Islet of Langerhans (tissue), 1 donor: ENCODE data around the gene RDX.

Experiments used
- FAIRE-seq: peaks from one replicate; lab custom pipeline; 2011; peaks lifted over from hg19 to GRCh38; lab: Jason Lieb, UNC

The RDX gene

DNA sequence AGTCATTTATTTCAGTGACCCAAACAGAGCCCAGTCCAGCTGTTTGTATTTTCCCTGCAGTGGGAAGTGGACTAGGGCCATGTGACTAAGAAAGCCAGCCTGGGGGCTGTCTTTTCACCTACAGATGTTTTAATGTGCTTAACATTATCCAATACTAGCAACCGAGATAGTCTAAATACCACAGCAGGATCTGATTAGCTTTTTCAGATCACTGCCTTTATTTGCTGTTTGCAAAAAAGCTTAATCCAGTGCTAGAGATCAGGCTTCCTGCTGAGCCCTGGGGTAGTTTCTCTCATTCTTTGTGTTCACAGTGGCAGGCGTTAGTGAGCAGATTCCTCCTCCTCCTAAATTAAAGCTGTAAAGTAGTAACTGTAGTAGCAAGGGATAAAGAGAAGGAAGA, 168.3 kb downstream of the RDX start:
- FAIRE-seq, result no peak

GRCh38 chr11:110126936-110127335, 169.5 kb downstream of the RDX start:
- FAIRE-seq, result no peak

- FAIRE-seq, result no peak
Observed at GRCh38 chr11:110125632-110126031, 170.8 kb downstream of the RDX start.
